ENCODE measurements around the gene JAKMIP3. TPM values are rescaled to one million over a fixed set of nuclear protein-coding genes. Genes with fewer than 3 reads are reported as not detected.

Gene JAKMIP3
- total RNA-seq, 1 donor from 2014 or later, result 1.4 TPM

GRCh38 chr10:132107949-132108877, 42.5 kb downstream of the JAKMIP3 start:
- Mint-ChIP-seq H3K9me3 (no peaks in the 10 kb centered on the region), H3K36me3 (no peaks in the 10 kb centered on the region), H3K4me1 (no peaks in the 10 kb centered on the region), H3K27me3 (ENCODE audit: low read depth) (peaks cover 20% of the 10 kb centered on the region), H3K27ac (no peak overlapping the region), H3K4me3 (no peak overlapping the region)
- no peak for TF ChIP-seq CTCF (IDR thresholded peaks at IDR 0.05; ENCODE audit: unreplicated experiment)
- DNase-seq (ENCODE audit: low spot score in 2 of 2, unreplicated experiment in 2 of 2), result peak in 1 of 2 experiments; percentile 20

- Mint-ChIP-seq H3K4me3 (no peak overlapping the region), H3K27me3 (ENCODE audit: low read depth) (peaks cover 22% of the 10 kb centered on the region), H3K36me3 (no peaks in the 10 kb centered on the region), H3K4me1 (no peaks in the 10 kb centered on the region), H3K27ac (no peak overlapping the region), H3K9me3 (no peaks in the 10 kb centered on the region)
- DNase-seq (ENCODE audit: low spot score in 2 of 2, unreplicated experiment in 2 of 2), result peak in 1 of 2 experiments; percentile 14
- no peak for TF ChIP-seq CTCF (IDR thresholded peaks at IDR 0.05; ENCODE audit: unreplicated experiment)
These were observed 43.8 kb downstream of the JAKMIP3 start for GRCh38 chr10:132109341-132110110.

GRCh38 chr10:132110111-132110521, 44.4 kb downstream of the JAKMIP3 start:
- TF ChIP-seq CTCF (IDR thresholded peaks at IDR 0.05; ENCODE audit: unreplicated experiment), result no peak
- peaks cover 22% of the 10 kb centered on the region for H3K27me3 Mint-ChIP-seq (ENCODE audit: low read depth)

GRCh38 chr10:132110713-132111112, 45.0 kb downstream of the JAKMIP3 start:
- peak in 1 of 2 experiments; percentile 26 for DNase-seq (ENCODE audit: low spot score in 2 of 2, unreplicated experiment in 2 of 2)
- Mint-ChIP-seq H3K4me1 (no peaks in the 10 kb centered on the region), H3K36me3 (no peaks in the 10 kb centered on the region)

More at GRCh38 chr10:132110111-132110521, 44.4 kb downstream of the JAKMIP3 start:
- DNase-seq (ENCODE audit: low spot score in 2 of 2, unreplicated experiment in 2 of 2), result peak in 1 of 2 experiments; percentile 27
- no peak overlapping the region for H3K27ac Mint-ChIP-seq
- H3K36me3 Mint-ChIP-seq, result no peaks in the 10 kb centered on the region
- no peaks in the 10 kb centered on the region for H3K9me3 Mint-ChIP-seq
- H3K4me1 Mint-ChIP-seq, result no peaks in the 10 kb centered on the region
- H3K4me3 Mint-ChIP-seq, result no peak overlapping the region

More at GRCh38 chr10:132110713-132111112, 45.0 kb downstream of the JAKMIP3 start:
- Mint-ChIP-seq H3K4me3 (no peak overlapping the region), H3K9me3 (no peaks in the 10 kb centered on the region), H3K27me3 (ENCODE audit: low read depth) (peaks cover 23% of the 10 kb centered on the region), H3K27ac (no peak overlapping the region)
- TF ChIP-seq CTCF (IDR thresholded peaks at IDR 0.05; ENCODE audit: unreplicated experiment), result no peak

Measured in mesothelial cell of epicardium (in vitro differentiated cells).